CD4-positive, alpha-beta T cell treated with Interleukin-6 for 4 hours (primary cell): ENCODE data around the gene ACP1.
A peak's percentile ranks its signal among the peaks of the same experiment; 100 is the strongest.
"Not testable (repeated sequence)": the region's sequence is repeated elsewhere in the genome, so short reads cannot be mapped to it uniquely, and the experiment has no call there.

Experiments
- DNase-seq: peaks from one replicate; pipeline ENCODE4 v3.0.0-alpha.2; 2020; ENCODE audit warnings: mixed read lengths

ACP1 gene

GRCh38 chr2:314561-315336 is 50.0 kb downstream of the ACP1 start:
- no peak for DNase-seq

GRCh38 chr2:315925-316324 is 51.2 kb downstream of the ACP1 start:
- DNase-seq, result not testable (repeated sequence)

- DNase-seq, result no peak
These were observed 51.6 kb downstream of the ACP1 start for GRCh38 chr2:316381-316780.

- DNase-seq, result peak; percentile 21
These were observed 53.0 kb downstream of the ACP1 start for GRCh38 chr2:317501-318424.

GRCh38 chr2:319059-319600 is 54.4 kb downstream of the ACP1 start:
- DNase-seq, result no peak

GRCh38 chr2:320561-320960 is 55.8 kb downstream of the ACP1 start:
- DNase-seq, result no peak

- no peak for DNase-seq
These were observed 57.6 kb downstream of the ACP1 start for GRCh38 chr2:322326-322725.

GRCh38 chr2:323035-323434 is 58.3 kb downstream of the ACP1 start:
- DNase-seq, result no peak
